ENCODE measurements around the gene GFER. TPM values are rescaled to one million over a fixed set of nuclear protein-coding genes. Genes with fewer than 3 reads are reported as not detected.

The GFER gene
- polyA plus RNA-seq, 4 donors = 24.2 to 36.0 (median 27.1) TPM

- DNase-seq (ENCODE audit: low read depth in 4 of 4, low spot score in 3 of 4) = no peak
These were observed 52.4 kb downstream of the GFER start for GRCh38 chr16:2036200-2036966.

DNA sequence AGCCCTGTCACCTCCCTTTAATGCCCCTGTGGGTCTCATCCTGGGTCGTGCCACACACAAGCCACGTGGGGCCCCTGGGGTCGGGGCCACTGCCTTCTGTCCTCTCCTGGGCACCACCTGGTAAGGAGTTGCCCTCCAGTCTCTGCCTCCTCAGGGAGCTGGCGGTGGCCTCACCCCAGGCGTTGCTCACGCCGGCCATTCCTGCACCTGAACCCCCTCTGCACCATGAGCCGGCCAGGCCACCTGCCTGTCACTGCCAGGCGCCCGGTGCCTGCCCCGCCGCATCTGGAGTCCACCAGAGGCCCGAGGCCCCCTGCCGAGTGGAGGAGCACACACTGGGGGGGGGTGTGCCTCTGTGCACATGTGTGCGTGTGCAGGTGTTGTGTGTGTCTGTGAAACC lies 53.1 kb downstream of the GFER start:
- DNase-seq (ENCODE audit: low read depth in 4 of 4, low spot score in 3 of 4) = no peak

Other genes with a start within 250 kb of the GFER start
- gene NME3, start 212.7 kb upstream of the GFER start, polyA plus RNA-seq (ENCODE audit: insufficient read length in 4 of 4) = 10 to 100 TPM; 23.2 to 49.8 (median 24.3) TPM
- gene EME2, start 211.4 kb upstream of the GFER start, polyA plus RNA-seq (ENCODE audit: insufficient read length in 4 of 4) = 10 to 100 TPM in 1 of 4 donors, 1 to 10 TPM in 3; 6.7 to 10.7 (median 8.6) TPM
- 10 to 100 TPM; 64.2 to 87.3 (median 66.9) TPM for gene MRPS34, start 211.1 kb upstream of the GFER start, polyA plus RNA-seq (ENCODE audit: insufficient read length in 4 of 4)
- gene SPSB3, start 201.6 kb upstream of the GFER start, polyA plus RNA-seq (ENCODE audit: insufficient read length in 4 of 4) = 10 to 100 TPM; 34.9 to 58.0 (median 38.5) TPM
- gene NUBP2, start 201.2 kb upstream of the GFER start, polyA plus RNA-seq (ENCODE audit: insufficient read length in 4 of 4) = 10 to 100 TPM; 36.8 to 62.7 (median 40.5) TPM
- gene IGFALS, start 190.5 kb upstream of the GFER start, polyA plus RNA-seq (ENCODE audit: insufficient read length in 4 of 4) = 1 to 10 TPM; 2.2 to 4.6 (median 2.7) TPM
- 10 to 100 TPM; 34.3 to 51.3 (median 37.5) TPM for gene HAGH, start 157.4 kb upstream of the GFER start, polyA plus RNA-seq (ENCODE audit: insufficient read length in 4 of 4)
- gene FAHD1, start 157.0 kb upstream of the GFER start, polyA plus RNA-seq (ENCODE audit: insufficient read length in 4 of 4) = 10 to 100 TPM; 35.4 to 52.7 (median 43.9) TPM
- 1 to 10 TPM in 2 of 4 donors, under 1 TPM in 2; 0.37 to 1.7 (median 1.2) TPM for gene MEIOB, start 112.0 kb upstream of the GFER start, polyA plus RNA-seq (ENCODE audit: insufficient read length in 4 of 4)
- under 1 TPM; 0.14 to 0.88 (median 0.32) TPM for gene HS3ST6, start 65.8 kb upstream of the GFER start, polyA plus RNA-seq (ENCODE audit: insufficient read length in 4 of 4)
- gene MSRB1, start 41.0 kb upstream of the GFER start, polyA plus RNA-seq (ENCODE audit: insufficient read length in 4 of 4) = 10 to 100 TPM; 62.5 to 86.2 (median 67.2) TPM
- under 1 TPM; 0.18 to 0.31 (median 0.21) TPM for gene RPL3L, start 29.5 kb upstream of the GFER start, polyA plus RNA-seq (ENCODE audit: insufficient read length in 4 of 4)
- 100 to 1,000 TPM; 125 to 156 (median 130) TPM for gene NDUFB10, start 24.7 kb upstream of the GFER start, polyA plus RNA-seq (ENCODE audit: insufficient read length in 4 of 4)
- 1,000 to 10,000 TPM; 1,839 to 2,451 (median 2,117) TPM for gene RPS2, start 19.4 kb upstream of the GFER start, polyA plus RNA-seq (ENCODE audit: insufficient read length in 4 of 4)
- not detected for gene RNF151, start 17.3 kb upstream of the GFER start, polyA plus RNA-seq (ENCODE audit: insufficient read length in 4 of 4)
- gene TBL3, start 12.1 kb upstream of the GFER start, polyA plus RNA-seq (ENCODE audit: insufficient read length in 4 of 4) = 10 to 100 TPM; 26.0 to 47.2 (median 35.0) TPM
- gene NOXO1, start 2.7 kb upstream of the GFER start, polyA plus RNA-seq (ENCODE audit: insufficient read length in 4 of 4) = under 1 TPM; 0.52 to 0.97 (median 0.65) TPM
- gene SYNGR3, start 5.8 kb downstream of the GFER start, polyA plus RNA-seq (ENCODE audit: insufficient read length in 4 of 4) = 1 to 10 TPM; 1.2 to 2.6 (median 2.3) TPM
- 10 to 100 TPM; 17.6 to 27.5 (median 18.1) TPM for gene ZNF598, start 25.6 kb downstream of the GFER start, polyA plus RNA-seq (ENCODE audit: insufficient read length in 4 of 4)
- 10 to 100 TPM in 1 of 4 donors, 1 to 10 TPM in 3; 3.8 to 10.3 (median 5.5) TPM for gene NPW, start 35.6 kb downstream of the GFER start, polyA plus RNA-seq (ENCODE audit: insufficient read length in 4 of 4)
- 100 to 1,000 TPM; 117 to 185 (median 126) TPM for gene NHERF2, start 42.7 kb downstream of the GFER start, polyA plus RNA-seq (ENCODE audit: insufficient read length in 4 of 4)
- 10 to 100 TPM; 17.6 to 26.6 (median 19.0) TPM for gene NTHL1, start 63.6 kb downstream of the GFER start, polyA plus RNA-seq (ENCODE audit: insufficient read length in 4 of 4)
- gene TSC2, start 63.8 kb downstream of the GFER start, polyA plus RNA-seq (ENCODE audit: insufficient read length in 4 of 4) = 100 to 1,000 TPM; 121 to 152 (median 136) TPM
- 100 to 1,000 TPM in 1 of 4 donors, 10 to 100 TPM in 3; 55.0 to 101 (median 69.2) TPM for gene PKD1, start 151.7 kb downstream of the GFER start, polyA plus RNA-seq (ENCODE audit: insufficient read length in 4 of 4)
- gene RAB26, start 164.4 kb downstream of the GFER start, polyA plus RNA-seq (ENCODE audit: insufficient read length in 4 of 4) = 1 to 10 TPM; 2.0 to 3.5 (median 2.4) TPM
- 10 to 100 TPM; 53.7 to 63.4 (median 57.5) TPM for gene TRAF7, start 171.6 kb downstream of the GFER start, polyA plus RNA-seq (ENCODE audit: insufficient read length in 4 of 4)
- gene CASKIN1, start 212.4 kb downstream of the GFER start, polyA plus RNA-seq (ENCODE audit: insufficient read length in 4 of 4) = 1 to 10 TPM; 1.2 to 3.1 (median 1.4) TPM
- gene MLST8, start 221.3 kb downstream of the GFER start, polyA plus RNA-seq (ENCODE audit: insufficient read length in 4 of 4) = 10 to 100 TPM; 43.9 to 49.5 (median 46.3) TPM
- 1 to 10 TPM; 4.1 to 9.2 (median 5.4) TPM for gene BRICD5, start 226.7 kb downstream of the GFER start, polyA plus RNA-seq (ENCODE audit: insufficient read length in 4 of 4)
- gene PGP, start 230.6 kb downstream of the GFER start, polyA plus RNA-seq (ENCODE audit: insufficient read length in 4 of 4) = 10 to 100 TPM; 12.7 to 15.5 (median 14.1) TPM
- 10 to 100 TPM; 15.9 to 25.4 (median 16.8) TPM for gene E4F1, start 239.4 kb downstream of the GFER start, polyA plus RNA-seq (ENCODE audit: insufficient read length in 4 of 4)

Data from right renal pelvis (tissue), 4 donors.